Upper lobe of left lung (tissue), 6 donors: ENCODE results near the gene ANGPTL1. TPM values are rescaled to one million over a fixed set of nuclear protein-coding genes. Genes with fewer than 3 reads are reported as not detected.

Experiments
- total RNA-seq, 6 donors: library from RNA; depleted of rRNA in 4 of 6; stranded (reverse); fragments of >200 nt in 4 of 6; gene quantifications; one replicate each; pipeline versions ENCODE4 v1.1.0 to v1.2.1, GENCODE V29; 2016 to 2021
- donor health status: DM: no; HTN: no; CAD: no; lungs with moderate emphysema.
- donor health status: DM: no; HTN: yes; CAD: no; lungs with severe emphysema.

ANGPTL1 gene
- total RNA-seq, 6 donors from 2014 or later: 4.9 to 22.8 (median 15.8) TPM

Other genes with a start within 250 kb of the ANGPTL1 start
- 10 to 100 TPM in 1 of 6 donors, 1 to 10 TPM in 5; 6.2 to 23.9 (median 7.6) TPM for gene RALGPS2, start 145.8 kb downstream of the ANGPTL1 start, total RNA-seq
- gene FAM20B, start 154.8 kb upstream of the ANGPTL1 start, total RNA-seq: 10 to 100 TPM in 5 of 6 donors, 1 to 10 TPM in 1; 7.3 to 41.7 (median 24.9) TPM
- gene TOR3A, start 211.0 kb upstream of the ANGPTL1 start, total RNA-seq: 10 to 100 TPM; 26.2 to 44.1 (median 29.5) TPM